ENCODE results near the gene RCOR1.

GRCh38 chr14:102678394-102678793, 85.9 kb downstream of the RCOR1 start:
- TF ChIP-seq ARNT (IDR thresholded peaks at IDR 0.05) (no peak), L3MBTL2 (conservative IDR thresholded peaks at IDR 0.05) (no peak), TARDBP (IDR thresholded peaks at IDR 0.05) (no peak), ELF4 (IDR thresholded peaks at IDR 0.05) (no peak), FOXM1 (IDR thresholded peaks at IDR 0.05; ENCODE audit: borderline replicate concordance) (no peak), FOXA1 (IDR thresholded peaks at IDR 0.05) (no peak), SP1 (IDR thresholded peaks at IDR 0.05) (no peak), BHLHE40 (IDR thresholded peaks at IDR 0.05; ENCODE audit: borderline replicate concordance) (no peak), FOXK2 (IDR thresholded peaks at IDR 0.05) (no peak), LEF1 (IDR thresholded peaks at IDR 0.05; ENCODE audit: borderline replicate concordance) (no peak), ZNF384 (IDR thresholded peaks at IDR 0.05) (no peak)
